ENCODE measurements around the gene TPM2.
"Not testable (repeated sequence)": the region's sequence is repeated elsewhere in the genome, so short reads cannot be mapped to it uniquely, and the experiment has no call there.

- not testable (repeated sequence) for TF ChIP-seq XRCC5 (IDR thresholded peaks at IDR 0.05; ENCODE audit: low read depth, low read length); MAFK (IDR thresholded peaks at IDR 0.05; ENCODE audit: low read length); MYNN (IDR thresholded peaks at IDR 0.05); MYNN (CRISPR knock-in tag; IDR thresholded peaks at IDR 0.05); BMI1 (IDR thresholded peaks at IDR 0.05; ENCODE audit: low read length); MAX (CRISPR knock-in tag; IDR thresholded peaks at IDR 0.05); CBX1 (IDR thresholded peaks at IDR 0.05; ENCODE audit: low read depth); REST (IDR thresholded peaks at IDR 0.05; ENCODE audit: borderline replicate concordance); REST (CRISPR knock-in tag; IDR thresholded peaks at IDR 0.05; ENCODE audit: low read depth); SIN3B (IDR thresholded peaks at IDR 0.05; ENCODE audit: low read depth); ZNF583 (CRISPR knock-in tag; IDR thresholded peaks at IDR 0.05); POLR2AphosphoS5 (IDR thresholded peaks at IDR 0.05; ENCODE audit: control insufficient read depth, insufficient read depth, low read depth, low read length); GATA2 (CRISPR knock-in tag; IDR thresholded peaks at IDR 0.05); CTCF (IDR thresholded peaks at IDR 0.05 in 2 of 3, conservative IDR thresholded peaks at IDR 0.05 in 1 of 3; ENCODE audit: insufficient read depth in 2 of 3, low read depth in 1 of 3, low read length in 3 of 3); FOXK1 (CRISPR knock-in tag; IDR thresholded peaks at IDR 0.05; ENCODE audit: borderline replicate concordance)
- TF ChIP-seq, protein P1, sequence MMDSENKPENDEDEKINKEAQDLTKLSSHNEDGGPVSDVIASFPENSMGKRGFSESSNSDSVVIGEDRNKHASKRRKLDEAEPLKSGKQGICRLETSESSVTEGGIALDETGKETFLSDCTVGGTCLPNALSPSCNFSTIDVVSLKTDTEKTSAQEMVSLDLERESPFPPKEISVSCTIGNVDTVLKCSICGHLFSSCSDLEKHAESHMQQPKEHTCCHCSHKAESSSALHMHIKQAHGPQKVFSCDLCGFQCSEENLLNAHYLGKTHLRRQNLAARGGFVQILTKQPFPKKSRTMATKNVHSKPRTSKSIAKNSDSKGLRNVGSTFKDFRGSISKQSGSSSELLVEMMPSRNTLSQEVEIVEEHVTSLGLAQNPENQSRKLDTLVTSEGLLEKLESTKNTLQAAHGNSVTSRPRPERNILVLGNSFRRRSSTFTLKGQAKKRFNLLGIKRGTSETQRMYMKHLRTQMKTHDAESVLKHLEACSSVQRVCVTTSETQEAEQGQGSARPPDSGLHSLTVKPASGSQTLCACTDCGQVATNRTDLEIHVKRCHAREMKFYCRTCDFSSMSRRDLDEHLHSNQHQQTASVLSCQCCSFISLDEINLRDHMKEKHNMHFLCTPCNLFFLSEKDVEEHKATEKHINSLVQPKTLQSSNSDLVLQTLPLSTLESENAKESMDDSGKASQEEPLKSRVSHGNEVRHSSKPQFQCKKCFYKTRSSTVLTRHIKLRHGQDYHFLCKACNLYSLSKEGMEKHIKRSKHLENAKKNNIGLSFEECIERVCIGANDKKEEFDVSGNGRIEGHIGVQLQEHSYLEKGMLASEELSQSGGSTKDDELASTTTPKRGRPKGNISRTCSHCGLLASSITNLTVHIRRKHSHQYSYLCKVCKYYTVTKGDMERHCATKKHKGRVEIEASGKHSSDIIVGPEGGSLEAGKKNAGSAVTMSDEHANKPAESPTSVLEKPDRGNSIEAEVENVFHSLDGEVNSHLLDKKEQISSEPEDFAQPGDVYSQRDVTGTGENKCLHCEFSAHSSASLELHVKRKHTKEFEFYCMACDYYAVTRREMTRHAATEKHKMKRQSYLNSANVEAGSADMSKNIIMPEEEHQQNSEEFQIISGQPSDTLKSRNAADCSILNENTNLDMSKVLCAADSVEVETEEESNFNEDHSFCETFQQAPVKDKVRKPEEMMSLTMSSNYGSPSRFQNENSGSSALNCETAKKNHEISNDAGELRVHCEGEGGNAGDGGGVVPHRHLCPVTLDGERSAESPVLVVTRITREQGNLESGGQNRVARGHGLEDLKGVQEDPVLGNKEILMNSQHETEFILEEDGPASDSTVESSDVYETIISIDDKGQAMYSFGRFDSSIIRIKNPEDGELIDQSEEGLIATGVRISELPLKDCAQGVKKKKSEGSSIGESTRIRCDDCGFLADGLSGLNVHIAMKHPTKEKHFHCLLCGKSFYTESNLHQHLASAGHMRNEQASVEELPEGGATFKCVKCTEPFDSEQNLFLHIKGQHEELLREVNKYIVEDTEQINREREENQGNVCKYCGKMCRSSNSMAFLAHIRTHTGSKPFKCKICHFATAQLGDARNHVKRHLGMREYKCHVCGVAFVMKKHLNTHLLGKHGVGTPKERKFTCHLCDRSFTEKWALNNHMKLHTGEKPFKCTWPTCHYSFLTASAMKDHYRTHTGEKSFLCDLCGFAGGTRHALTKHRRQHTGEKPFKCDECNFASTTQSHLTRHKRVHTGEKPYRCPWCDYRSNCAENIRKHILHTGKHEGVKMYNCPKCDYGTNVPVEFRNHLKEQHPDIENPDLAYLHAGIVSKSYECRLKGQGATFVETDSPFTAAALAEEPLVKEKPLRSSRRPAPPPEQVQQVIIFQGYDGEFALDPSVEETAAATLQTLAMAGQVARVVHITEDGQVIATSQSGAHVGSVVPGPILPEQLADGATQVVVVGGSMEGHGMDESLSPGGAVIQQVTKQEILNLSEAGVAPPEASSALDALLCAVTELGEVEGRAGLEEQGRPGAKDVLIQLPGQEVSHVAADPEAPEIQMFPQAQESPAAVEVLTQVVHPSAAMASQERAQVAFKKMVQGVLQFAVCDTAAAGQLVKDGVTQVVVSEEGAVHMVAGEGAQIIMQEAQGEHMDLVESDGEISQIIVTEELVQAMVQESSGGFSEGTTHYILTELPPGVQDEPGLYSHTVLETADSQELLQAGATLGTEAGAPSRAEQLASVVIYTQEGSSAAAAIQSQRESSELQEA (IDR thresholded peaks at IDR 0.05; ENCODE audit: low read depth) = not testable (repeated sequence)
Observed at GRCh38 chr9:35641478-35641877, 48.2 kb downstream of the TPM2 start.
